ENCODE results near the gene ACACB.
A peak's percentile ranks its signal among the peaks of the same experiment; 100 is the strongest.
"Not testable (repeated sequence)": the region's sequence is repeated elsewhere in the genome, so short reads cannot be mapped to it uniquely, and the experiment has no call there.

Gene ACACB

GRCh38 chr12:109144224-109144623, 27.8 kb downstream of the ACACB start:
- DNase-seq = no peak

- DNase-seq = not testable (repeated sequence)
Measured at GRCh38 chr12:109147126-109147525, 30.7 kb downstream of the ACACB start.

GRCh38 chr12:109147954-109148353, 31.6 kb downstream of the ACACB start:
- no peak for DNase-seq

- no peak for DNase-seq
Measured at GRCh38 chr12:109150124-109150640, 33.8 kb downstream of the ACACB start.

- no peak for DNase-seq
Measured at GRCh38 chr12:109151457-109151856, 35.1 kb downstream of the ACACB start.

GRCh38 chr12:109153821-109154441, 37.5 kb downstream of the ACACB start:
- DNase-seq = no peak

- DNase-seq = peak; percentile 88
Measured at GRCh38 chr12:109154451-109155438, 38.4 kb downstream of the ACACB start.

- DNase-seq = no peak
Measured at GRCh38 chr12:109156036-109156435, 39.6 kb downstream of the ACACB start.

GRCh38 chr12:109156586-109156985, 40.2 kb downstream of the ACACB start:
- no peak for DNase-seq

- DNase-seq = no peak
Measured at GRCh38 chr12:109157986-109158385, 41.6 kb downstream of the ACACB start.

GRCh38 chr12:109160433-109160832, 44.0 kb downstream of the ACACB start:
- DNase-seq = no peak

- DNase-seq = no peak
Measured at GRCh38 chr12:109160873-109161272, 44.5 kb downstream of the ACACB start.

GRCh38 chr12:109162551-109162950, 46.2 kb downstream of the ACACB start:
- no peak for DNase-seq

- DNase-seq = no peak
Measured at GRCh38 chr12:109163167-109163566, 46.8 kb downstream of the ACACB start.

- no peak for DNase-seq
Measured at GRCh38 chr12:109165599-109165998, 49.2 kb downstream of the ACACB start.

GRCh38 chr12:109166371-109166770, 50.0 kb downstream of the ACACB start:
- no peak for DNase-seq

- DNase-seq = no peak
Measured at GRCh38 chr12:109167781-109168180, 51.4 kb downstream of the ACACB start.

GRCh38 chr12:109169262-109169661, 52.9 kb downstream of the ACACB start:
- DNase-seq = no peak

- DNase-seq = no peak
Measured at GRCh38 chr12:109169686-109170085, 53.3 kb downstream of the ACACB start.

- DNase-seq = no peak
Measured at GRCh38 chr12:109170324-109170723, 53.9 kb downstream of the ACACB start.

GRCh38 chr12:109172787-109173186, 56.4 kb downstream of the ACACB start:
- DNase-seq = not testable (repeated sequence)

GRCh38 chr12:109173443-109174240, 57.3 kb downstream of the ACACB start:
- DNase-seq = peak; percentile 13

- DNase-seq = no peak
Measured at GRCh38 chr12:109174468-109174867, 58.1 kb downstream of the ACACB start.
